Kidney epithelial cell (primary cell): ENCODE measurements around the gene SPDYE2B. TPM values are rescaled to one million over a fixed set of nuclear protein-coding genes. Genes with fewer than 3 reads are reported as not detected.
"Not testable (repeated sequence)": the region's sequence is repeated elsewhere in the genome, so short reads cannot be mapped to it uniquely, and the experiment has no call there.

Source experiments
- DNase-seq: peaks from one replicate; pipeline ENCODE4 v3.0.0-alpha.2; 2010; ENCODE audit warnings: low read depth
- H3K27me3 ChIP-seq: 2 replicates; pipeline ENCODE4 v1.6.0; 2011; ENCODE audit warnings: low read length; ENCODE audit not compliant: control insufficient read depth, insufficient read depth
- H3K36me3 ChIP-seq: 2 replicates; pipeline ENCODE4 v1.5.1; 2011; ENCODE audit warnings: low read length; ENCODE audit not compliant: control insufficient read depth, insufficient read depth
- H3K4me3 ChIP-seq: 2 replicates; pipeline ENCODE4 v1.5.1; 2011; ENCODE audit warnings: low read depth, mild to moderate bottlenecking, control low read depth, low read length
- total RNA-seq: library from RNA; depleted of rRNA; stranded (reverse); fragments of >200 nt; gene quantifications from 2 replicates; pipeline ENCODE4 v1.2.3, GENCODE V29; 2015

SPDYE2B gene
- total RNA-seq, 1 donor from 2014 or later = not detected

DNA sequence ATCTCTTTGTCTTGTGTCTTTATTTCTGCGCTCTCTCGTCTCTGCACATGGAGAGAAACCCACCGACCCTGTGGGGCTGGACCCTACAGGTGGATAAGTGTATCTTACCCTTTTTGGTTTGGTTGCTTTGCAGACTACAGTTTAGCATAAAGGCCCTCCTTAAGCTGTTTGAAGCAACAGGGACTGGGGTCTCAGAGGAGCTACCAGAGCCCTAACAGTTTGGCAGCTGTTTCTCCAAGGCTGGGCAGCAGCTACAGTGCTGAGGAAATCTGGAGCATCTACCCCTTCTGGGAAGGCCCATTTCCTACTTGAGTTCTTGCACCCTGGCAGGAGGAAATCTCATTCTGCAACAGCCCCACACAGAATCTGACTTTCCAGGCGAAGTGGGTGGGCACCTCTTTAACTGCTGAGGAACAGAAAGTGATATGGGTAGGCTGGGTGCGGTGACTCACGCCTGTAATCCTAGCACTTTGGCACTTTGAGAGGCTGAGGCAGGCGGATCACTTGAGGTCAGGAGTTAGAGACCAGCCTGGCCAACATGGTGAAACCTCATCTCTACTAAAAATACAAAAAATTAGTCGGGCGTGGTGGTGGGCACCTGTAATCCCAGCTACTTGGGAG lies 23.4 kb downstream of the SPDYE2B start:
- H3K4me3 ChIP-seq, H3K36me3 ChIP-seq, DNase-seq, H3K27me3 ChIP-seq: not testable (repeated sequence)

DNA sequence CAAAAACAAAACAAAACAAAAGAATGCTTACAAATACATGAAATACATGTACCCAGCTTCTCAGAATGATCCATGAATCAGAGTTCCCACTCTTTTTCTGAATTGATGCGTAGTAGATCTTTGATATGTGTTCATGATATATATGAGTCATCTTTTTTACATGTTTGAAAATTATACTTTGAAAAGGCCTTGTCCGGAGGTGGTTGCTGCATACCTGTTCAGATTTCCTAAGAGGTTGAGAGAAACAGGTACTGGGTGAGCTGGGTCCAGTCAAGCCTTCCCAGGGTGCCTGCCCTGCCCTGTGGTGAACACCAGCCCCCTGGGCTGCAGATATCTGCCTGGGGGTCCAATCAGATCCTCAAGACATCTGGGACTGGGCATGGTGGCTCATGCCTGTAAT lies 25.4 kb downstream of the SPDYE2B start:
- not testable (repeated sequence) for DNase-seq, H3K27me3 ChIP-seq, H3K4me3 ChIP-seq, H3K36me3 ChIP-seq

DNA sequence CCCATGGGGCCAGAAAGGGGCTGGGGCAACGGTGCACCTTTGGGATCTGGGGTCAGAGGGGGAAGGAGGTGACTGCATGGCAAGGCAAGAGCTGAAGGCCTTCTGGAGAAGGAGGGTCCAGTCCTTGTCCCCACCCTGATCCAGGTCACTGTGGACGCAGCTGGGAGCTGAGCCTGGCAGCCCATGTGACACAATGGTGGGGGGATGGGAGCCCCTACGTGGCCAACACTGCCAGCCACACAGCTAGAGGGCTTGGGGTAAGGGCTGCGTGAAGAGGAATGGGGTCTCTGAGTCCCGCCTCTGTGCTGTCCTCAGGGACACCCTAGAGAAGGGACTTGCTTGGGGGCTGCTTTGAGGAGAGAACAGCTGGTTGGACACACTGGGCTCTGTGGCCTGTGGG lies 30.7 kb downstream of the SPDYE2B start:
- DNase-seq, H3K4me3 ChIP-seq, H3K27me3 ChIP-seq, H3K36me3 ChIP-seq: not testable (repeated sequence)

GRCh38 chr7:102682560-102682959 lies 32.4 kb downstream of the SPDYE2B start:
- DNase-seq, H3K4me3 ChIP-seq: not testable (repeated sequence)

DNA sequence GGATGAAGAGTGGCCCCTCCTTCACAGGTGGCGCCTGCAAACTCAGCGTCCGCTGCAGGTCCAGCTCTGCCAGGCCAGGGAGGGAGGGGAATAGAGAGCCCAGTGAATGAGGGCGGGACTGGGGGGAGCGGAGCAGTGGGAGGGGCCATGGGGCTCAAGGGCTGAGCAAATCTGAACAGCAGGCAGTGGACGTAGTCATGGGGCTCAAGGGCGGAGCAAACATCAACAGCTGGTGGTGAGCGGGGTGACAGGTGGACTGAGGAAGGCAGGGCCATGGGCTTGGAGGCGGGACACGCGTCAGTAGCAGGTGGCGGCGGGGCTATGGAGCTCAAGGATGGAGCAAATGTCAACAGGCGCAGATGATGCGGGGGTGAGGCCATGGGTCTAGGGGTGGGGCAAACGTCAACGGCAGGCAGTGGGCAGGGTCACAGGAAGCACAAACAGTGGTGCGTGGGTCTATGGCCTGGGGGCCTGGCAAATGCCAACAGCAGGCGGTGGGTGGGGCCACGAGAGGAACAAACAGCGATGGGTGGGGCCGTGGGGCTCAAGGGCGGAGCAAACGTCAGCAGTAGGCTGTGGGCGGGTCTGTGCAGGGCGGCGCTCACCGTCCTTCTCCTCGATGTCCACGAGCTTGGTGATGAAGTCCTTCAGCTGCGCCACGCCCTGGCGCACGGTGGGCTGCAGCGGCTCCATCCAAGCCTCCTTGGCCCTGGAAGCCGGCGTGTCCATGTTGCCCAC lies 38.3 kb downstream of the SPDYE2B start:
- H3K4me3 ChIP-seq, H3K27me3 ChIP-seq, H3K36me3 ChIP-seq, DNase-seq: not testable (repeated sequence)

More at GRCh38 chr7:102682560-102682959, 32.4 kb downstream of the SPDYE2B start:
- not testable (repeated sequence) for H3K36me3 ChIP-seq, H3K27me3 ChIP-seq

GRCh38 chr7:102689436-102690282 lies 39.5 kb downstream of the SPDYE2B start:
- DNase-seq, H3K36me3 ChIP-seq, H3K4me3 ChIP-seq, H3K27me3 ChIP-seq: not testable (repeated sequence)

DNA sequence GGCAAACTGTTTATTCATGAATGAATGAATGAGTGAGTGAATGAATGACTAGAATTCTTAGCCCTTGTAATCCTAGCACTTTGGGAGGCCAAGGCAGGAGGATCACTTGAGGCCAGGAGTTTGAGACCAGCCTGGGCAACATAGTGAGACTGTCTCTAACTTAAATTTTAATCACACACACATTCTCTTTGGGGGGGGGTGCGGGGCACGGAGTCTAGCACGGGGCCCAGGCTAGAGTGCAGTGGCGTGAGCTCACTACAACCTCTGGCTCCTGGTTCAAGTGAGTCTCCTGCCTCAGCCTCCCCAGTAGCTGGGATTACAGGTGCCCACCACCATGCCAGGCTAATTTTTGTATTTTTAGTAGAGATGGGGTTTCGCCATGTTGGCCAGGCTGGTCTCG lies 40.5 kb downstream of the SPDYE2B start:
- not testable (repeated sequence) for H3K4me3 ChIP-seq

GRCh38 chr7:102694008-102694407 lies 43.9 kb downstream of the SPDYE2B start:
- not testable (repeated sequence) for H3K4me3 ChIP-seq, H3K36me3 ChIP-seq, H3K27me3 ChIP-seq, DNase-seq

More for the DNA sequence above, 40.5 kb downstream of the SPDYE2B start:
- not testable (repeated sequence) for DNase-seq, H3K27me3 ChIP-seq, H3K36me3 ChIP-seq

DNA sequence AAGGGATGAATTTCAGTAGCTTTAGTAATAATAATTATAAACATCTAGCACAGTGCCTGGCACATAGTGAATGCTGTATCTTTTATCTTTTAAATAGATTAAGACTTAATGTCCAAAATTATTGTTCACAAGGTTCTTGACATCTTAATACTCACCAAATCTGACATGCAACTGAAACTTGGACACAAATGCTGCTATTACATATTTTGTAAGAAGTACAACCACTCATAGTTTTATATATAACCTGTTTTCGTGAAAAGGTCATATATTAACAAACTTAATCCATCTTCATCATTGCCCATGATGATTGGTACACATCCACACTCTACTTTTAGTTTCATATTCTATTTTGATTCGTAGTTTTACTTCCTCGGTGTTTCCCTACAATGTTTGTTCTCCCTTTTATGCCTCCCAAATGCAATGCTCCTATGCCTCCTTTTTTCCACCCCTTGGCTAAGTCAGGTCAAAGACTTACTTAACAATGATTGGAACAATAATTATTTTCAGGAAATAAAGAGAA lies 45.0 kb downstream of the SPDYE2B start:
- H3K4me3 ChIP-seq, H3K36me3 ChIP-seq, H3K27me3 ChIP-seq, DNase-seq: not testable (repeated sequence)

GRCh38 chr7:102696009-102696408 lies 45.9 kb downstream of the SPDYE2B start:
- H3K36me3 ChIP-seq, DNase-seq, H3K4me3 ChIP-seq, H3K27me3 ChIP-seq: not testable (repeated sequence)

- not testable (repeated sequence) for DNase-seq, H3K27me3 ChIP-seq, H3K4me3 ChIP-seq, H3K36me3 ChIP-seq
Observed at GRCh38 chr7:102697642-102698512, 47.8 kb downstream of the SPDYE2B start.

GRCh38 chr7:102698962-102699750 lies 49.0 kb downstream of the SPDYE2B start:
- H3K4me3 ChIP-seq, DNase-seq: not testable (repeated sequence)

More at GRCh38 chr7:102698962-102699750, 49.0 kb downstream of the SPDYE2B start:
- H3K27me3 ChIP-seq, H3K36me3 ChIP-seq: not testable (repeated sequence)
